AG04450 (cell line): ENCODE results near the gene SLC6A15. TPM values are rescaled to one million over a fixed set of nuclear protein-coding genes. Genes with fewer than 3 reads are reported as not detected.

Experiments used
- CTCF ChIA-PET: fragments of 300-600, 350-600 bp; formaldehyde crosslinking; extraction: SDS; loops from one replicate; lab custom pipeline; 2022; ENCODE audit warnings: antibody characterized with exemption, inconsistent platforms; lab: Charles Lee
- POLR2A ChIA-PET: fragments of 350-600 bp; formaldehyde crosslinking; extraction: SDS; loops from one replicate; lab custom pipeline; 2021; ENCODE audit warnings: antibody characterized with exemption, inconsistent platforms; lab: Yijun Ruan, JAX
- DNase-seq: peaks from one replicate; pipeline ENCODE4 v3.0.0-alpha.2; 2011; ENCODE audit warnings: low read depth, low spot score
- H3K27ac ChIP-seq: one replicate; pipeline ENCODE4 v1.5.1; 2012; ENCODE audit warnings: low read depth, low read length, control low read depth
- H3K27me3 ChIP-seq: one replicate; pipeline ENCODE4 v1.6.0; 2012; ENCODE audit warnings: low read length; ENCODE audit not compliant: control insufficient read depth, insufficient read depth
- H3K4me3 ChIP-seq: 2 replicates; pipeline ENCODE4 v1.5.1; 2011; ENCODE audit warnings: mild to moderate bottlenecking, low read depth, low read length, control low read depth
- H3K9me3 ChIP-seq: 2 replicates; pipeline ENCODE4 v1.5.1; 2012; ENCODE audit warnings: low read length; ENCODE audit not compliant: control insufficient read depth, insufficient read depth
- polyA plus RNA-seq: library from polyadenylated mRNA; depleted of rRNA; stranded (reverse); fragments of >200 nt; gene quantifications from 2 replicates; pipeline ENCODE4 v1.2.3, GENCODE V29; 2011
- TF ChIP-seq, protein P1 (sequence below): IDR thresholded peaks from 2 replicates; pipeline ENCODE4 v1.5.1; 2011; ENCODE audit warnings: low read depth, low read length, control low read depth, inconsistent platforms

SLC6A15 gene
- polyA plus RNA-seq, 1 experiment: 1.4 TPM

- H3K4me3 ChIP-seq: peak overlapping the region; percentile 58
- POLR2A ChIA-PET: interaction anchor here (0.7 kb wide), 1 partner anchor 556 kb away, joined by 3 read pairs; no protein-coding TSS in a partner anchor
- TF ChIP-seq, protein P1, sequence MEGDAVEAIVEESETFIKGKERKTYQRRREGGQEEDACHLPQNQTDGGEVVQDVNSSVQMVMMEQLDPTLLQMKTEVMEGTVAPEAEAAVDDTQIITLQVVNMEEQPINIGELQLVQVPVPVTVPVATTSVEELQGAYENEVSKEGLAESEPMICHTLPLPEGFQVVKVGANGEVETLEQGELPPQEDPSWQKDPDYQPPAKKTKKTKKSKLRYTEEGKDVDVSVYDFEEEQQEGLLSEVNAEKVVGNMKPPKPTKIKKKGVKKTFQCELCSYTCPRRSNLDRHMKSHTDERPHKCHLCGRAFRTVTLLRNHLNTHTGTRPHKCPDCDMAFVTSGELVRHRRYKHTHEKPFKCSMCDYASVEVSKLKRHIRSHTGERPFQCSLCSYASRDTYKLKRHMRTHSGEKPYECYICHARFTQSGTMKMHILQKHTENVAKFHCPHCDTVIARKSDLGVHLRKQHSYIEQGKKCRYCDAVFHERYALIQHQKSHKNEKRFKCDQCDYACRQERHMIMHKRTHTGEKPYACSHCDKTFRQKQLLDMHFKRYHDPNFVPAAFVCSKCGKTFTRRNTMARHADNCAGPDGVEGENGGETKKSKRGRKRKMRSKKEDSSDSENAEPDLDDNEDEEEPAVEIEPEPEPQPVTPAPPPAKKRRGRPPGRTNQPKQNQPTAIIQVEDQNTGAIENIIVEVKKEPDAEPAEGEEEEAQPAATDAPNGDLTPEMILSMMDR: no peak
- DNase-seq: no peak
- peaks cover 15% of the 10 kb centered on the region for H3K27me3 ChIP-seq
- H3K9me3 ChIP-seq: no peaks in the 10 kb centered on the region; the same call in 1 of the 2 replicates
- CTCF ChIA-PET: interaction anchor here (0.7 to 3.6 kb wide), 7 partner anchors 12 to 146 kb away, joined by 3 to 23 read pairs (median 3); no protein-coding TSS in a partner anchor
- no peak overlapping the region for H3K27ac ChIP-seq
These were observed 1.9 kb downstream of the SLC6A15 start for GRCh38 chr12:84910549-84911241.

GRCh38 chr12:84904051-84904450, 8.5 kb downstream of the SLC6A15 start:
- H3K9me3 ChIP-seq: no peaks in the 10 kb centered on the region
- TF ChIP-seq, protein P1: no peak
- no peak overlapping the region for H3K27ac ChIP-seq
- H3K4me3 ChIP-seq: no peak overlapping the region
- ChIA-PET CTCF (interaction anchor here (0.6 kb wide), 1 partner anchor 153 kb away, joined by 3 read pairs; no protein-coding TSS in a partner anchor), POLR2A (no interaction called here)
- no peaks in the 10 kb centered on the region for H3K27me3 ChIP-seq
- no peak for DNase-seq

GRCh38 chr12:84891106-84891838, 21.3 kb downstream of the SLC6A15 start:
- Histone ChIP-seq H3K27me3 (no peaks in the 10 kb centered on the region), H3K4me3 (no peak overlapping the region), H3K27ac (no peak overlapping the region), H3K9me3 (no peaks in the 10 kb centered on the region)
- TF ChIP-seq, protein P1: no peak
- no peak for DNase-seq
- POLR2A ChIA-PET: no interaction called here
- CTCF ChIA-PET: interaction anchor here (1.2 to 1.5 kb wide), 4 partner anchors 14 to 166 kb away, joined by 3 to 5 read pairs (median 4); no protein-coding TSS in a partner anchor

DNA sequence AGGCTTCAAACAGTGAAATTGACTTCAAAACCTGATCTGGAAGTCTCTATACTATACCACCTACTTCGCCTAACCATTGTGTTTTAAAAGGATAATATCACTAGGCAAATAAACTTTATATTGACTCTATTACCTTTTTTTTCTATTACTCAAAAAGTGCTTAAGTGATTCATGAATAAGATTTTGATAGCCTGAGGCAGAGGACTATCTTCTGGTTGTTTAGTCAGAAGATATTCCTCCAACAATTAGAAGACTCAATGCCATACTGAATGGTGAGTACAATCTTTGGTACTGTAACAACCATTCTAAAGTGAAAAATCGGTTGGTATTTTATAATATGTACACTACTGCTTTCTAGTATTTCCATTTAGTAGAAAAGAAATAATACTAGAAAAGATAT, 22.8 kb downstream of the SLC6A15 start:
- DNase-seq: no peak
- POLR2A ChIA-PET: no interaction called here
- TF ChIP-seq, protein P1: no peak
- H3K9me3 ChIP-seq: no peaks in the 10 kb centered on the region
- H3K4me3 ChIP-seq: no peak overlapping the region
- CTCF ChIA-PET: interaction anchor here (1.3 kb wide), 1 partner anchor 139 kb away, joined by 6 read pairs; no protein-coding TSS in a partner anchor
- H3K27ac ChIP-seq: no peak overlapping the region
- no peaks in the 10 kb centered on the region for H3K27me3 ChIP-seq
